ENCODE measurements around the gene DTNB.
"Not testable (repeated sequence)": the region's sequence is repeated elsewhere in the genome, so short reads cannot be mapped to it uniquely, and the experiment has no call there.

DTNB gene

DNA sequence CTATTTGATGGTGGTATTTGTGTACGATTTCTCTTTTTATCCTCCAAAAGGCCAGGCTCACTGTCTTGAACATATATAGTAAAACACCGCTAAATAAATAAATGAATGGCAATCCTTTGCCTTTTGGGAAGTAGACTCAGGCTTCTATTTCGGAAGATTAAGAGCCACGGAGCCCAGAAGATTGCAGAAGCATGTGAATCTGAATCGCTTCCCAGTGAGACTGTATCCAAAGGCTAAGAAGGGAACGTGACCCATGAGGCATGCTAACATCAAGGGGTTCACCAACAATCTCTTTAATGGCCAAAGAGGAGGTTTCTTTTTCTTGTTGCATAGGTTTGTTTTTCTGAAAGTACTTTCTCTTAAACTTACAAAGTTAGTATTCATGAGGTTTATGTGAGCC is 261.6 kb downstream of the DTNB start:
- DNase-seq = no peak

- DNase-seq = no peak
Measured at GRCh38 chr2:25411281-25411680, 262.1 kb downstream of the DTNB start.

DNA sequence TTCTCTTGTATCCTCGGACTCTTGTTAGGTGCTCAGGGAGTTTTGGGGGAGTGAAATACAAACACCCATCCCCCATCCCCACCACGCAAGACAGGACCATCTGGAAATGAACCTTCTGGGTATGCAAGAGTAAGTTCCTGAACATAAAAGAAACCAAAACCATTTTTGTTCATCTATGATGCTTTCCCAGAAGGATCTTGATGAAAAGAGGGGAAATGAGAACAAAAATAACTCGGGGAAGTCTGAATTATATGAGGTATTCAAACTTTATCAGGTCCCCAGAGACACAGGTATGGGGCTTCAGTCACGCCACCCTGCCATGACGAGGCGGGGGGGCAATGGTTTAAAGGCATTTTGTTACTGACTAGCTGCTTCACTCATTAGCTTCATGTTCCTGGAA is 263.0 kb downstream of the DTNB start:
- DNase-seq = no peak

DNA sequence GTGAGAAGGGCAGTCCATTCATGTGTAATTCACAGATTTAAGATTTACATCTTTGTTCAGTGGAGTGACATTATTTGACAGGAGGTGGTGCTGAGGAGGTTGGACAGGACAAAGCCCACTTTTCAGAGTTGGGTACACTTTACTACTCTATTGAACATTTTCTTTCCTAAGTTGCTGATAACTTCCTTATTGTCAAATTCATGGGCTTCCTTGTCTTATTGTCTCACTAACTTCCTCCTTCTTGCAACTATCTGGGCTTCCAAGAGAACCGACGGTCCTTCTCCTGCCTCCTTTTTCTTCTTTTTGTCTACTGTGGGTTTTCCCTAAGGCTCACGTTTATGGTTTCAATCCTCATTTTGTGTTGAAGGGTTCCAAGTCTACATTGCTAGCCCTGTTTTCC is 263.9 kb downstream of the DTNB start:
- no peak for DNase-seq

DNA sequence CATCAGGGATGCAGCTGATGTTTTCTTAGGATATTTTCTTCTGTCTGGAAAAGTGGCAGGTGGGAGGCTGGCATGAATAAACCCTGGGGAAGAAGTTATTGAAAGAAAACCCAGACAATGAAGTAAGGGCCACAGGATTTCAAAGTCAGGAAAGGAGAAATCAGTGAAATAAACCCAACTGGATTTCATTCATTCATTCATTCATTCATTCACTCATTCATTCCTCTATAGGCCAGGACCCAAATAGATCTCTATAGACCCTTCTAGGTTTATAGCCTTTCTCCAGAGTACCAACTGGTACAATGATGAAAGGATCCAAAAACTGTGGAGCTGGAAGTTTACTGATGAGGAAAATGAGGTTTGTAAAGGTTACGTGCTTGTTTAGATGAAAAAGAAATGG is 264.3 kb downstream of the DTNB start:
- no peak for DNase-seq

GRCh38 chr2:25405611-25406295 is 267.6 kb downstream of the DTNB start:
- DNase-seq = no peak

- not testable (repeated sequence) for DNase-seq
Measured at GRCh38 chr2:25403120-25403760, 270.1 kb downstream of the DTNB start.

DNA sequence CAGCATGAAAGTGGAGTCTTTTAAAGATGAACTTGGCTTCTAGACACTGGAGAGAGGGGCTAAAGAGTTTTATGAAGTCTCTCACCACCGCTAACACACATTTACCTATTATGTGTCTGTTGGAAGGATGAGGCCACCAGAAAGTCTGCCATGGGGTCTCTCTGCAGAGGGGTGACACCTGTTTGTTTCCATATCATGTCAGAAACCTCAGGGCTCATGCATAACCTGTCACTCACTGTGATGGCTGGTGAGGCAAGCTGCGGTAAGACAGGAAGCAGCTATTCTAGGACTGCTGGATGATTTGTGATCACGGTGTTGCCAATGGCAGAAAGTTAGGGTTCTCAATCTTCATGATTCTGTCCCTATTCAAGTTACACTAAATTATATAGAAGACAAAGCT is 270.9 kb downstream of the DTNB start:
- no peak for DNase-seq

DNA sequence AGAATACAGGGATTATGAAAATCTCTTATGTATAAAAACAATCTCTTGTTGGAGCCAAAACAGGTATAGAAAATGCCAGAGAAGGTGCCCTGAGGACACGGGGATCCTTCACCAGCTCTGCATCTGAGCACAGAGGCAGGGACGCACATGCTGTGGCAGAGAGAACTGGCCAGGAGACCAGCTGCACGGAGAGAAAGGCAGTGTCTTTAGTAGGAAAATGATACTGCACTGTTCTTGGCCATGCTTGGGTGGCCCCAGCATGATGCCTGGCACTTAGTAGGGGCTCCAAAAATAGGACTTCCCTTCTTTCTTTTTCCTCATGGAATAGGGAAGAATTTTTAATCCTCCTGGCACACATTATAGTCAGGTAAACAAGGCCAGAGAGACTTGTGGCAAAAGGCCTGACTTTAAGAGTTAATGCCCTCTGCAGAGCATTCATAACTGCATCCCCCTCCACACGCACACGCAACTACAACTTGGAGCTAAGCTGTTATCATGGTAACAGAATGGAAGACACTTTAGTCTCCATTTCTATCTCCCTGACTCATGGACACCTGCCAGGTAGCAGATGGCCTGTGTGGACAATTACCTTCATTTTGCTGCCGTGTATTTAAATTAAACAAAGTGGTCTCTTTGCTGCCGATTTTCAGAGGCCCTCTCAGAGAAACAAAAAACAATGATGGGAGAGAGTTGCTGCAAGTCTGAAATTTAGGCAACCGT is 271.9 kb downstream of the DTNB start:
- DNase-seq = peak; percentile 16 to 31

DNA sequence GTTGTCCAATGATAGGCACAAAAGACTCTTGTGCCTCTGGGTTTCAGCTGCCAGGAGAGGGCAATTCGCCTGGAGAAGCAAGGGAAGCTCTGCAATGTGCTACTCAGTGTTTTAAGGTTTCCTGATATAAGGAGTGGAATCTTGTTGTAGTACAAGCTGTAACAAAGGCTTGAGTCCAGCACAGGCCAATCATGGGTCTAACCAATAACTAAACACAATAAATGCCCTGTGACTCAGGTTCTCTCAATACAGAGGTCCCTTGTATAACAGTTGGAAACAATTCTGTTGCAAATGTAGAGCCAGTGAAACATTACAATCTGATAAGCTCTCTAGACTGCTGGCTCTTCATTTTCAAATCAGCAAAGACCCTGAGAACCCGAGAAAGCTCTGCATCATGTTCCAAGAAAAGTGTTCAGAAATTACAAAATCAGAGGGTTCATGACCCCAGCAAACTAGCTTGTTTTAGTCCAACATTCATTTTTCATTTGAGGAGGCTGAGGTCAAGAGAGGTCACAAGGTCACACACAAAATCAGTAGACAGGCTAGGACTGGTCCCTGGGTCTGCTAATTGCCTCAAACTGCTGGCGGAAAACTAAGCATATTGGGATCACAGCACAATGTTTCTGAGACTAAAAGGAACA is 272.7 kb downstream of the DTNB start:
- DNase-seq = no peak

- no peak for DNase-seq
Measured at GRCh38 chr2:25400169-25400568, 273.2 kb downstream of the DTNB start.

GRCh38 chr2:25398534-25398933 is 274.8 kb downstream of the DTNB start:
- DNase-seq = no peak

DNA sequence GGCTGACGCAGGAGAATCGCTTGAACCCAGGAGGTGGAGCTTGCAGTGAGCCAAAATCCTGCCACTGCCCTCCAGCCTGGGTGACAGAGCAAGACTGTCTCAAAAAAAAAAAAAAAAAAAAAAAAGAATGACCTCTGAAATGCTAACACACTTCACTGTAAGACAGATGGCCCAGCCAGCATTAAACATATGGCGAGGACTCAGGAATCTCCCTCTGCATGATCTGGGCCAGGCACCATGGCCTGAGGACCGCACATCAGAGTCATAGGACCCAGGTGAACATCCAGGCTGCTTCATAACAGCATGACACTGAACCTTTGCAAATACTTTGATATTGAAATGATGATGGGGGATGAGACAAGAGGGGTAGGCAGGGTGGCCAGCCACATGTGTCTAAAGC is 275.6 kb downstream of the DTNB start:
- no peak for DNase-seq

DNA sequence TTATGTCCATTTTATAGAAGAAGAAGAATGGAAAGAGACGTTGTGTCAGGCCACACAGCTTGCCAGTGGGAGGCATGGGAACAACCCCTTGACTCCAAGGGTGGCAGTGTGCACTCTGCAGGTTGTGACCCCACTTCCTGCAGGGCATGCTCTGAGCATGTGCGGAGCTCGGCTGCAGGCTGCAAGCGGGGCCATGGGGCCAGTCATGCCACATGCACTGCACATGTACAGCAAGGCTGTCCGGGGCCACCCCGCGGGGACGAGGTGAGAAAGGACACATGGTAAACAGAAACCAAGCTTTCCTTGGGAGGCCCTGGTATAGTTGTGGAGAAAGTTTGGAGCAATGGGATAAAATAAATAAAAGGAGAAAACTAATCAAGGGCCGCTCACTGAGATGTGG is 284.2 kb downstream of the DTNB start:
- no peak for DNase-seq

DNA sequence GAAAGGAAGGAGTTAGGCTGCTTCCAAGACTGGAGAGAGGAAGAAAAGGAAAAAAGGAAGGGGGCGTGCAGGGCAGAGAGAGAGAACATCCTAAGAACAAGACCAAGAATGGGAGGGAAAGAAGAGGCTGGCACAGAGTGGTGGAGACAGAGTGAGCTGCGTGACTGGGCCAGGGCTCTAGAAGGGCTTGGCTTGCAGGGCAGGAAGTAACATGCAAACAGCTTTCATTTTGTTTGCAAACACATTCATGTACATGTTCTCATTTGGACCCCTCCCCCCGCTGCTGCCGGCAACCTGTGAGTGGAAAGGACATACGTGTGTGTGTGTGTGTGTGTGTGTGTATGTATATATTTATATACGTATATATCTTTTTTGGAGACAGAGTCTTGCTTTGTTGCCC is 284.9 kb downstream of the DTNB start:
- no peak for DNase-seq

GRCh38 chr2:25387876-25388449 is 285.4 kb downstream of the DTNB start:
- no peak for DNase-seq

DNA sequence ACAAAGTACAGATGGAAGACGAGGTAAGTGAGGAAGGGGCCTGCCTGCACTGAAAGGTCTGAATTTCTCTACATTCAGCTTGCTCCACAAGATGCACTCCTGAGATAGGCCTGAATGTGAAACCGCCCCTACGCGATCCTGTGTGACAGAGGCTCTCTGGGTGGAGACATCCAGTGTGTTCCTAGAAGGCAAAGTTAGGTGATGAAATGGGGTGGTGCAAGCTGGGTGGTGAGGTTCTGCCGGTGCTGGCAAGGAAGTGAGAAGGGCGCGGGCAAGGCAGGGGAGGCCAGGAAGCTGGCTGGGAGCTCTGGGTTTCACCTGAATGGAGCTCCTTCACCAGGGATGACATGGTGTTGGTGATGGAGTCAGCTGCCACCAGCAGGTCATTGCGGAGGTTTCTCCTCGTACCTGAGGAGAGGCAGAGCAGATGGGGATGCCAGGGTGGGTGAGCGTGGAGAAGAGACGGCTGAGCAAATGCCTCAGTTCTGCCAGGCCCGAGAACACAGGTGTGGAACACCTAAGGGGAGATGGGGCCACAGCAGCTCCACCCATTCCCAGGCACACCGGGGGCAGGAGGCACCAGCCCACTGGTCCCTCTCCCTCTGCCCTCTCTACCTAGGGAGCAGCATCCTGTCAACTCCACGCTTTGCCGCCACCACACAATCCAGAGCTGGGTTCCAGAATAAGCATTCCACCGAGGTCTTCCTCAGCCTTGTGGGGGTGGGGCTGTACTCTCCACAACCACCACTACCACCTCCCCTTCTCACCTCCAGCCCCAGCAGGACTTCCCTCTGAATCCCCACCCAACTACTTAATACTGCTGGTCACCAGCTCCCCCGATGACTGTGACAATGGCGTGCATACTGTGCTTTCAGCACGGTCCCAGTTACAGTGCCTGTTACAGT is 286.2 kb downstream of the DTNB start:
- no peak for DNase-seq

DNA sequence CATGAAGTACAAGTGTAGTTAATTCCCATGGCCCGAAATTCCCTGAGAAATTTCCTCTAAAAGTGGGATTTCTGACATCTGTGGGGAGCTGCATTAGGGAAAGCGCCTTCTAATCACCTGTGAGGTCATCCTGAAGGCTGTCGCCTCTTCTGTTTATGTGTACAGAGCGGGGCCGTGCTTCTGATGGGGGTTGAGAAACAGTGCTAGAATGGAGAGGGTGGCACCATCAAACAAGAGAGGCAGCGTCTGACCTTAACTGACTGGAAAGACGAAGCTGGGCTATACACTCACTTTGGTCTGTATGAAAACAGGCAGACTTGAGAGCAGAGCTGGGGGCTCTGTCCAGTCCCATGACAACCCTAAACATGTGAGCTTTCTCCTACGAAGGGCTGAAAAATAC is 287.5 kb downstream of the DTNB start:
- no peak for DNase-seq

- no peak for DNase-seq
Measured at GRCh38 chr2:25383806-25384205, 289.6 kb downstream of the DTNB start.

DNA sequence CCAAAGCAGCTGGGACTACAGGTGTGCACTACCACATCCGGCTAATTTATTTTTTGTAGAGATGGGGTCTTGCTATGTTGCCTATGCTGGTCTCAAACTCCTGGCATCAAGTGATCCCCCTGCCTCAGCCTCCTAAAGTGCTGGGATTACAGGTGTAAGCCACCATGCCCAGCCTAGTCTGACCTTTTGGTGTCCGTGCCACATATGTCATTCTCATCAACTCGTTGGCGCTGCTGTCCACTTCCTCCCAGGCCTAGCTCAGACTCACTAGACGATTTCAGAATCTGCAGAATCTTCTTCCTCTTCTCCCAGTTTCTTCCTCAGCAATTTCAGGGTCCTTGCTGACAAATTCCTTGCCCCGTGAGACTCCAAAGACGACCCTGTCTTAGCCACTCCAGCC is 291.9 kb downstream of the DTNB start:
- DNase-seq = no peak

- DNase-seq = no peak
Measured at GRCh38 chr2:25380586-25381375, 292.6 kb downstream of the DTNB start.

GRCh38 chr2:25380023-25380422 is 293.4 kb downstream of the DTNB start:
- DNase-seq = no peak
